GM19099 (cell line): Measurements from ENCODE around the gene HACD3.

Source experiments
- POLR2A ChIP-seq: IDR thresholded peaks from 3 replicates; pipeline ENCODE4 v1.6.1; 2011; ENCODE audit warnings: low read depth; ENCODE audit not compliant: insufficient read length; ENCODE audit errors: extremely low read depth

Gene HACD3

GRCh38 chr15:65611888-65612615 lies 81.8 kb downstream of the HACD3 start:
- no peak for TF ChIP-seq POLR2A

GRCh38 chr15:65612616-65612946 lies 82.3 kb downstream of the HACD3 start:
- no peak for TF ChIP-seq POLR2A

- no peak for TF ChIP-seq POLR2A
Measured at GRCh38 chr15:65612949-65613744, 82.9 kb downstream of the HACD3 start.

GRCh38 chr15:65618560-65619109 lies 88.4 kb downstream of the HACD3 start:
- no peak for TF ChIP-seq POLR2A

- no peak for TF ChIP-seq POLR2A
Measured at GRCh38 chr15:65619626-65620290, 89.5 kb downstream of the HACD3 start.

- TF ChIP-seq POLR2A, result no peak
Measured at GRCh38 chr15:65620833-65621232, 90.6 kb downstream of the HACD3 start.

- TF ChIP-seq POLR2A, result no peak
Measured at GRCh38 chr15:65621638-65622037, 91.4 kb downstream of the HACD3 start, which contains the start of gene SLC24A1. SLC24A1 (plus strand) TSS chr15:65621938; CDS start chr15:65624081, 2,143 bp downstream.

GRCh38 chr15:65623103-65623502 lies 92.8 kb downstream of the HACD3 start:
- TF ChIP-seq POLR2A, result no peak

- TF ChIP-seq POLR2A, result no peak
Measured at GRCh38 chr15:65626856-65627255, 96.6 kb downstream of the HACD3 start.
